Esophagus squamous epithelium (tissue), 5 donors: ENCODE data around the gene XPNPEP2. TPM values are rescaled to one million over a fixed set of nuclear protein-coding genes. Genes with fewer than 3 reads are reported as not detected.

ENCODE experiments used
- DNase-seq: peaks from one replicate; lab custom pipeline; 2025; lab: John Stamatoyannopoulos, UW
- H3K27ac ChIP-seq, 4 donors: fragments of 200-600 bp; sonication (generic); one replicate each; pipeline ENCODE4 v1.5.1; 2016 to 2019; ENCODE audit warnings: mild to moderate bottlenecking in 1 of 4
- H3K27me3 ChIP-seq, 4 donors: fragments of 200-600 bp; sonication (generic); 1 replicate in 3 of 4; 2 replicates in 1 of 4; pipeline versions ENCODE4 v1.5.1 to v1.6.0; 2017 to 2021; ENCODE audit warnings: antibody characterized with exemption in 1 of 4
- H3K36me3 ChIP-seq, 3 donors: fragments of 200-600 bp; sonication (generic); one replicate each; pipeline ENCODE4 v1.5.1; 2016 to 2019
- H3K4me1 ChIP-seq, 3 donors: fragments of 200-600 bp; sonication (generic); one replicate each; pipeline ENCODE4 v1.5.1; 2017 to 2019
- H3K4me3 ChIP-seq, 4 donors: fragments of 200-600 bp; sonication (generic); 1 replicate in 3 of 4; 2 replicates in 1 of 4; pipeline ENCODE4 v1.5.1; 2016 to 2019; ENCODE audit warnings: mild to moderate bottlenecking in 2 of 4, moderate library complexity in 1 of 4
- H3K9me3 ChIP-seq, 3 donors: fragments of 200-600 bp; sonication (generic); one replicate each; pipeline ENCODE4 v1.5.1; 2016 to 2019
- POLR2A ChIP-seq, 4 donors: fragments of 450-650 bp; IDR thresholded peaks; one replicate each; pipeline ENCODE4 v1.6.1; 2017; ENCODE audit warnings: antibody characterized with exemption in 4 of 4, mild to moderate bottlenecking in 4 of 4, moderate library complexity in 3 of 4
- WGBS, 2 donors: methylation state at CpG; one replicate each; pipeline ENCODE4 v1.1.5; 2018; 5-methylcytosine and 5-hydroxymethylcytosine counted together
- intact Hi-C: fragments of 100-400 bp; cut with DNase I; formaldehyde crosslinking; loops from one replicate; pipeline ENCODE4 v1.15.0; 2022
- total RNA-seq, 4 donors: library from RNA; depleted of rRNA; stranded (reverse); fragments of >200 nt; gene quantifications; one replicate each; pipeline ENCODE4 v1.1.0, GENCODE V29; 2016
- TF ChIP-seq, protein P1 (sequence below), 6 experiments: fragments of 450-650 bp in 4 of 6; fragments of 200-600 bp in 2 of 6; sonication (generic) in 2 of 6; IDR thresholded peaks; one replicate each; pipeline ENCODE4 v1.5.1; 2016 to 2019; ENCODE audit warnings: antibody characterized with exemption in 6 of 6, mild to moderate bottlenecking in 4 of 6, moderate library complexity in 4 of 6
- donor health status: DM: yes; HTN: yes; CAD: no.

Gene XPNPEP2
- total RNA-seq, 4 donors from 2014 or later: 0.88 to 5.7 (median 3.6) TPM; not detected in 1

- no peak for DNase-seq
- TF ChIP-seq POLR2A (IDR thresholded peaks at IDR 0.05): no peak
- TF ChIP-seq, protein P1, sequence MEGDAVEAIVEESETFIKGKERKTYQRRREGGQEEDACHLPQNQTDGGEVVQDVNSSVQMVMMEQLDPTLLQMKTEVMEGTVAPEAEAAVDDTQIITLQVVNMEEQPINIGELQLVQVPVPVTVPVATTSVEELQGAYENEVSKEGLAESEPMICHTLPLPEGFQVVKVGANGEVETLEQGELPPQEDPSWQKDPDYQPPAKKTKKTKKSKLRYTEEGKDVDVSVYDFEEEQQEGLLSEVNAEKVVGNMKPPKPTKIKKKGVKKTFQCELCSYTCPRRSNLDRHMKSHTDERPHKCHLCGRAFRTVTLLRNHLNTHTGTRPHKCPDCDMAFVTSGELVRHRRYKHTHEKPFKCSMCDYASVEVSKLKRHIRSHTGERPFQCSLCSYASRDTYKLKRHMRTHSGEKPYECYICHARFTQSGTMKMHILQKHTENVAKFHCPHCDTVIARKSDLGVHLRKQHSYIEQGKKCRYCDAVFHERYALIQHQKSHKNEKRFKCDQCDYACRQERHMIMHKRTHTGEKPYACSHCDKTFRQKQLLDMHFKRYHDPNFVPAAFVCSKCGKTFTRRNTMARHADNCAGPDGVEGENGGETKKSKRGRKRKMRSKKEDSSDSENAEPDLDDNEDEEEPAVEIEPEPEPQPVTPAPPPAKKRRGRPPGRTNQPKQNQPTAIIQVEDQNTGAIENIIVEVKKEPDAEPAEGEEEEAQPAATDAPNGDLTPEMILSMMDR (IDR thresholded peaks at IDR 0.05): no peak
- no peaks in the 10 kb centered on the region for H3K36me3 ChIP-seq
Measured at GRCh38 chrX:129786210-129786651, 47.5 kb downstream of the XPNPEP2 start.

GRCh38 chrX:129787336-129788055 lies 48.7 kb downstream of the XPNPEP2 start:
- Histone ChIP-seq H3K9me3 (no peaks in the 10 kb centered on the region), H3K27ac (no peak overlapping the region), H3K36me3 (no peaks in the 10 kb centered on the region), H3K27me3 (no peaks in the 10 kb centered on the region), H3K4me3 (no peak overlapping the region), H3K4me1 (no peaks in the 10 kb centered on the region)
- TF ChIP-seq, protein P1 (IDR thresholded peaks at IDR 0.05): no peak
- no peak for TF ChIP-seq POLR2A (IDR thresholded peaks at IDR 0.05)
- no peak for DNase-seq
- intact Hi-C loops: no loop called here
- WGBS, 2 donors: 59 to 80% methylated on average over 3 to 11 of the region's 11 CpGs

More at GRCh38 chrX:129786210-129786651, 47.5 kb downstream of the XPNPEP2 start:
- Histone ChIP-seq H3K9me3 (no peaks in the 10 kb centered on the region), H3K4me3 (no peak overlapping the region), H3K27me3 (no peaks in the 10 kb centered on the region), H3K4me1 (no peaks in the 10 kb centered on the region), H3K27ac (no peak overlapping the region)
- intact Hi-C loops: no loop called here
- WGBS, 2 donors: 25 to 36% methylated on average over 2 to 3 of the region's 3 CpGs

DNA sequence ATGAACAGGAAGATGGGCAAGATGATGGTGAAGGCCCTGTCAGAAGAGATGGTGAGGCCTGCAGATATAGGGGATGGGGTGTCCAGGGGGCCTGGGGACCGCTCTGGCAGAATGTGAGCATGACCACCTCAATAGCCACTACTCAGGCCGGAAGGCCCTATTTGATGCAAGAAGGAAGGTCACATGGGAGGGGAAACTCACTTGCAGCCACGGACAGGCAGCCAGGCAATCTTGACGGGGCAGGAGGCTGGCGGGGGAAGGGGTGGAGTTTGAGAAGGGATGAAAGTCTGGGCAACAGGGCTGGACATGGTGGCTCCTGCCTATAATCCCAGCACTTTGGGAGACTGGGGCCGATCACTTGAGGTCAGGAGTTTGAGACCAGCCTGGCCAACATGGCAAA lies 49.7 kb downstream of the XPNPEP2 start:
- DNase-seq: no peak
- 64% methylated on average over 4 of the region's 6 CpGs; no CpG with 5 or more reads in 1 of the 2 donors for WGBS, 2 donors
- no peaks in the 10 kb centered on the region for H3K36me3 ChIP-seq
- no peak overlapping the region for H3K27ac ChIP-seq
- no peak overlapping the region for H3K4me3 ChIP-seq
- H3K27me3 ChIP-seq: no peaks in the 10 kb centered on the region
- TF ChIP-seq, protein P1 (IDR thresholded peaks at IDR 0.05): no peak
- no peak for TF ChIP-seq POLR2A (IDR thresholded peaks at IDR 0.05)
- no peaks in the 10 kb centered on the region for H3K4me1 ChIP-seq
- no peaks in the 10 kb centered on the region for H3K9me3 ChIP-seq
- intact Hi-C loops: no loop called here

DNA sequence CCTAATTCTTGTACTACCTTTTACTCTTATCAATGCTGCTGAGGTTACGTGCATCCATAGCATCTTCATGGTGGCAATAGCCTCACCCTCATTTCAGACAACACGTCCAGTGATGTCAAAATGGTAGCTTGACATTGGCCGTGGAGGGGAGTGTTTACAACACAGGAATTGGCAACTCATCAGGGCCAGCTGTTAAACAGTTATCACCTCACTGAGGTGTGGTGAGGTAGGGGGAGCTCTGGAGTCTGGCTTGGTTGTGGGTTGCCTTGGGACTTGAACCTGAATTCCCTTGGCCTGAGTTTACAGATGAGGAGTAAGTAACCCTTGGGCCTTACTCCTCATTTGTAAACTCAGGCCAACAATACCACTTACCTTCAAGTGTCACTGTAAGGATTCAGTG lies 51.4 kb downstream of the XPNPEP2 start:
- Histone ChIP-seq H3K36me3 (no peaks in the 10 kb centered on the region), H3K27ac (no peak overlapping the region), H3K4me3 (no peak overlapping the region), H3K4me1 (no peaks in the 10 kb centered on the region), H3K9me3 (no peaks in the 10 kb centered on the region), H3K27me3 (no peaks in the 10 kb centered on the region)
- WGBS, 2 donors: 64 to 78% methylated on average over 3 of the region's 3 CpGs
- no peak for DNase-seq
- intact Hi-C loops: no loop called here
- TF ChIP-seq POLR2A (IDR thresholded peaks at IDR 0.05): no peak

GRCh38 chrX:129790808-129791207 lies 52.0 kb downstream of the XPNPEP2 start:
- 76% methylated on average over 2 of the region's 9 CpGs; no CpG with 5 or more reads in 1 of the 2 donors for WGBS, 2 donors
- H3K27ac ChIP-seq: no peak overlapping the region
- no peaks in the 10 kb centered on the region for H3K9me3 ChIP-seq
- no peak for TF ChIP-seq POLR2A (IDR thresholded peaks at IDR 0.05)
- TF ChIP-seq, protein P1 (IDR thresholded peaks at IDR 0.05): no peak
- no peak for DNase-seq
- no peaks in the 10 kb centered on the region for H3K36me3 ChIP-seq
- H3K4me1 ChIP-seq: no peaks in the 10 kb centered on the region
- intact Hi-C loops: no loop called here
- no peaks in the 10 kb centered on the region for H3K27me3 ChIP-seq
- H3K4me3 ChIP-seq: no peak overlapping the region
